Fibroblast of pulmonary artery (primary cell): Measurements from ENCODE around the gene KRTAP10-10.
"Not testable (repeated sequence)": the region's sequence is repeated elsewhere in the genome, so short reads cannot be mapped to it uniquely, and the experiment has no call there.

Source experiments
- DNase-seq: peaks from one replicate; pipeline ENCODE4 v3.0.0-alpha.2; 2010; ENCODE audit warnings: low read depth
- H3K4me3 ChIP-seq: replicated peaks from 2 replicates; pipeline ENCODE4 v1.5.1; 2011; ENCODE audit warnings: low read depth, mild to moderate bottlenecking, control low read depth, low read length, moderate library complexity
- TF ChIP-seq, protein P1 (sequence below): IDR thresholded peaks from 2 replicates; pipeline ENCODE4 v1.5.1; 2011; ENCODE audit warnings: mild to moderate bottlenecking, control low read depth, low read length, inconsistent platforms; ENCODE audit errors: missing control alignments

Gene KRTAP10-10, protein sequence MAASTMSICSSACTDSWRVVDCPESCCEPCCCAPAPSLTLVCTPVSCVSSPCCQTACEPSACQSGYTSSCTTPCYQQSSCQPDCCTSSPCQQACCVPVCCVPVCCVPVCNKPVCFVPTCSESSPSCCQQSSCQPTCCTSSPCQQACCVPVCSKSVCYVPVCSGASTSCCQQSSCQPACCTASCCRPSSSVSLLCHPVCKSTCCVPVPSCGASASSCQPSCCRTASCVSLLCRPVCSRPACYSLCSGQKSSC

DNA sequence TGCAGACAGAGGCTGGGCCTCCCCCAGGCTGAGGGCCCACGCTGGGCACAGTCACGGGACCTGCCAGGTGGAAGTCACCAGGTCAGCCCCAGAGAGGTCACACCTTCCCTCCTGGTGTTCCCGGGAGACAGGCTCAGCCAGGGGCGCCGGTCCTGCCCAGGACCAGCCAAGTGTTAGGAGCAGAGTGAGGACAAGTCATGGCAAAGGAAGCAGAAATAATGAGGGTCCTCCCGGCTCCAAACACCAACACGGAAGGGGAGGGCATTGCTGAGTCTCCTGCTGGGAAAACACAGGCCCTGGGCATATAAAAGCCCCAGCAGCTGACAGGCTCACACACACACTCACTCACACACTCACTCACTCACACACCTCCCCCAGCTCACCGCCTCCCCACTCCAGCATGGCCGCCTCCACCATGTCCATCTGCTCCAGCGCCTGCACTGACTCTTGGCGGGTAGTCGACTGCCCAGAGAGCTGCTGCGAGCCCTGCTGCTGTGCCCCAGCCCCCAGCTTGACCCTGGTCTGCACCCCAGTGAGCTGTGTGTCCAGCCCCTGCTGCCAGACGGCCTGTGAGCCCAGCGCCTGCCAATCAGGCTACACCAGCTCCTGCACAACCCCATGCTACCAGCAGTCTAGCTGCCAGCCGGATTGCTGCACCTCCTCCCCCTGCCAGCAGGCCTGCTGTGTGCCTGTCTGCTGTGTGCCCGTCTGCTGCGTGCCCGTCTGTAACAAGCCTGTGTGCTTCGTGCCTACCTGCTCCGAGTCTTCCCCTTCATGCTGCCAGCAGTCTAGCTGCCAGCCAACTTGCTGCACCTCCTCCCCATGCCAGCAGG lies at the start of gene KRTAP10-10:
KRTAP10-10 (plus strand) TSS at position 339 of the 833 bp plus-strand sequence; CDS start at position 401, 62 bp downstream.
- TF ChIP-seq, protein P1, sequence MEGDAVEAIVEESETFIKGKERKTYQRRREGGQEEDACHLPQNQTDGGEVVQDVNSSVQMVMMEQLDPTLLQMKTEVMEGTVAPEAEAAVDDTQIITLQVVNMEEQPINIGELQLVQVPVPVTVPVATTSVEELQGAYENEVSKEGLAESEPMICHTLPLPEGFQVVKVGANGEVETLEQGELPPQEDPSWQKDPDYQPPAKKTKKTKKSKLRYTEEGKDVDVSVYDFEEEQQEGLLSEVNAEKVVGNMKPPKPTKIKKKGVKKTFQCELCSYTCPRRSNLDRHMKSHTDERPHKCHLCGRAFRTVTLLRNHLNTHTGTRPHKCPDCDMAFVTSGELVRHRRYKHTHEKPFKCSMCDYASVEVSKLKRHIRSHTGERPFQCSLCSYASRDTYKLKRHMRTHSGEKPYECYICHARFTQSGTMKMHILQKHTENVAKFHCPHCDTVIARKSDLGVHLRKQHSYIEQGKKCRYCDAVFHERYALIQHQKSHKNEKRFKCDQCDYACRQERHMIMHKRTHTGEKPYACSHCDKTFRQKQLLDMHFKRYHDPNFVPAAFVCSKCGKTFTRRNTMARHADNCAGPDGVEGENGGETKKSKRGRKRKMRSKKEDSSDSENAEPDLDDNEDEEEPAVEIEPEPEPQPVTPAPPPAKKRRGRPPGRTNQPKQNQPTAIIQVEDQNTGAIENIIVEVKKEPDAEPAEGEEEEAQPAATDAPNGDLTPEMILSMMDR = no peak
- DNase-seq = no peak
- H3K4me3 ChIP-seq = no peak within 1 kb of the TSS

DNA sequence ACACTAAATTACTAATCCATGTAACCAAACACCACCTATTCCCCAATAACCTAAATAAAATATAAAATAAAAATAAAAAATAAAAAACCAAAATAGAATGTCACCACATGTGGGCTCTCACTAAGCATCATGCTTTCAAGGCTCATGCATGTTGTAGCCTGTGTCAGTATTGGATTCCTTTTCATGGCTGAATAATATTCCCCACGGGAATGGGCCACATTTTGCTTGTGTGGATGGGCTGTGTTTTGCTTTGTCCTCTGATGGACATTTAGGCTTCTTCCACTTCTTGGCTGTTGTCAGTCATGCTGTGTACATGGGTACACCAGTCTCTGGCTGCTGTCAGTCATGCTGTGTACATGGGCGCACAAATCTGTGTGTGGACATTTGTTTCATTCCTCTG lies 48.1 kb upstream of the KRTAP10-10 start:
- no peak overlapping the region for H3K4me3 ChIP-seq
- TF ChIP-seq, protein P1 = no peak
- no peak for DNase-seq

DNA sequence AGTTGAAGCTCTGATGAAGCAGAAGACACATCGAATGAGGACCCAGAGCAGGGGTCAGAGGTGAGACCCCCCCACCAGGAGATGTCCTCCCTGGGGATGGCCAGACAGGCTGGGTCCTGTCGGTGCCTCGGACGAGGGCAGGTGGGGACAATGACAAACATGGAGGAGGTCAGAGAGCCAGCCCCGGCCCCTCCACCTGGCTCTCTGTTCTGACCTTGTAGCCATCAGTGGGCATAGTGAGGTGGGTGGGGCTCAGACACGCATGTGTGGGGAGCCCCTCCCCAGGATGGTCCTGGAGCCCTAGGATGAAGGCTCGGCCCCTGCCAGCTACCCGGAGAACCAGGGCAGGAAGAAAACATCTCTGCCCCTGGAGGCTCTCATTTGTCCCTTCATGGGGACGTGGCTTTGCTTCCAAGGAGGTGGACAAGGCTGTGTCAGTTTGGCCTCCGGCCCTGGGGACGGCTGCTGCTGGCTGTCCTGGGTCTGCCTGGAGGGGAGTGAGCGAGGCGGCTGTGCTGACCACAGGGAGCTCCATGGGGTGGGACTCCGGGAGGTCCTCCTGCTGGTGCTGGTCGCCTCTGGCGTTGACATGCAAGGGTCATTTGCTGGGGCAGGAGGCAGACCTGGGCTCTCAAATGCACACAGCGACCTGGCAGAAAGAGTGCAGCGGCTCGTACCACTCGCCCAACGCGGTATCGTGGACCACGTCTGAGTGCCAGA lies 47.4 kb upstream of the KRTAP10-10 start:
- TF ChIP-seq, protein P1 = no peak
- H3K4me3 ChIP-seq = no peak overlapping the region
- DNase-seq = no peak

DNA sequence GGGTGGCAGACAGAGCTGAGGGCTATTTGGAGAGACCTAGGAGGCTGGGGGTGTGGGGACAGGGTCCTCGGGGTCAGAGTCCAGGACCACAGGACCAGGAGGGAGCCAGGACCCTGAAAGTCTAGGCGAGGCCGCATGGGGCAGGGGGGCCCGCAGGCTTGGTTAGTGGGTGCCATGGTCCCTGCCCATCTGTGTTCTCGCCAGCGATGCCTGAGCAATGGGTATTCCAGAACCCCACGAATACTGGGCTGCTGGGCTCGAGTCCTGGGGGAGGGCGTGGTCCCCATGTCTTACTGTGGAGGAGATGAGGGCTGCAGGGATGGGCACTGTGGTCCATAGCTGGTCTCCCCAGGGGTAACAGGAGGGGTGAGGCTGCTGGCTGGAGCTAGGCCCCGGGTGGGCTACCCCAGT lies 46.8 kb upstream of the KRTAP10-10 start:
- no peak overlapping the region for H3K4me3 ChIP-seq
- TF ChIP-seq, protein P1 = no peak
- no peak for DNase-seq

DNA sequence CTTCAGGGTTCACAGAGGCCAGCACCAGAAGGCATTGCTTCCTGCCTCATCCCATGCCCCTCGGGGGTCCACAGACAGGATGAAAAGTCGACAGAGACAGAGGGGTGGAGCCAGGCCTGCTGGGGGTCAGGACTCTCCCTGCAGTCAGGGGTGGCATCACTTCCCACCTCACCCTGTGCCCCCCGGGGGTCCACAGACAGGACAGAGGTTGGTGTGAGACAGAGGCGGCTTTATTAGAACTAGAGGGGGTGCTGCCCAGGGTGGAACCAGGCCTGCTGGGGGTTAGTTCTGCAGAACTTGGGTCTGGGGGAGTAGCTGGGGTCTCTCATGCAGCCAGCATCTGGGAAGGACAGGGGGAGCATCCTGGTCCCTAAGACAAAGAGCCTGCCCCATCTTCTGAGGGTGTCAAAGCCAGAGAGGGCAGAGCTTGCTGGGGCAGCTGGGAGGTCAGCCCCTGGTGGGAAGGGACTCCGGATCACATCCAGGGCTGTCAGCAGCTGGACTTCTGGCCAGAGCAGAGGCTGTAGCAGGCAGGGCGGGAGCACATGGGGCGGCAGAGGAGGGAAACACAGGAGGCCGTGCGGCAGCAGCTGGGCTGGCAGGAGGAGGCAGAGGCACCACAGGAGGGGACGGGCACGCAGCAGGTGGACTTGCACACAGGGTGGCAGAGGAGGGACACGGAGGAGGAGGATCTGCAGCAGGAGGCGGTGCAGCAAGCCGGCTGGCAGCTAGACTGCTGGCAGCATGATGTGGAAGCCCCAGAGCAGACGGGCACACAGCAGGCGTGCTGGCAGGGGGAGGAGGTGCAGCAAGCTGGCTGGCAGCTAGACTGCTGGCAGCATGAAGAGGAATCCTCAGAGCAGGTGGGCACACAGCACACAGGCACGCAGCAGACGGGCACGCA lies 46.0 kb upstream of the KRTAP10-10 start:
- not testable (repeated sequence) for DNase-seq

DNA sequence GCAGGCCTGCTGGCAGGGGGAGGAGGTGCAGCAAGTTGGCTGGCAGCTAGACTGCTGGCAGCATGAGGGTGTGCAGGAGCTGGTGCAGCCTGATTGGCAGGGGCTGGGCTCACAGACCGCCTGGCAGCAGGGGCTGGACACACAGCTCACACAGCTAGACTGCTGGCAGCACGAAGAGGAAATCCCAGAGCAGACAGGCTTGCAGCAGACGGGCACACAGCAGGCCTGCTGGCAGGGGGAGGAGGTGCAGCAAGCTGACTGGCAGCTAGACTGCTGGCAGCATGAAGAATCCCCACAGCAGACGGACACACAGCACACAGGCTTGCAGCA lies 45.4 kb upstream of the KRTAP10-10 start:
- H3K4me3 ChIP-seq = not testable (repeated sequence)

More for the DNA sequence above, 46.0 kb upstream of the KRTAP10-10 start:
- not testable (repeated sequence) for H3K4me3 ChIP-seq

DNA sequence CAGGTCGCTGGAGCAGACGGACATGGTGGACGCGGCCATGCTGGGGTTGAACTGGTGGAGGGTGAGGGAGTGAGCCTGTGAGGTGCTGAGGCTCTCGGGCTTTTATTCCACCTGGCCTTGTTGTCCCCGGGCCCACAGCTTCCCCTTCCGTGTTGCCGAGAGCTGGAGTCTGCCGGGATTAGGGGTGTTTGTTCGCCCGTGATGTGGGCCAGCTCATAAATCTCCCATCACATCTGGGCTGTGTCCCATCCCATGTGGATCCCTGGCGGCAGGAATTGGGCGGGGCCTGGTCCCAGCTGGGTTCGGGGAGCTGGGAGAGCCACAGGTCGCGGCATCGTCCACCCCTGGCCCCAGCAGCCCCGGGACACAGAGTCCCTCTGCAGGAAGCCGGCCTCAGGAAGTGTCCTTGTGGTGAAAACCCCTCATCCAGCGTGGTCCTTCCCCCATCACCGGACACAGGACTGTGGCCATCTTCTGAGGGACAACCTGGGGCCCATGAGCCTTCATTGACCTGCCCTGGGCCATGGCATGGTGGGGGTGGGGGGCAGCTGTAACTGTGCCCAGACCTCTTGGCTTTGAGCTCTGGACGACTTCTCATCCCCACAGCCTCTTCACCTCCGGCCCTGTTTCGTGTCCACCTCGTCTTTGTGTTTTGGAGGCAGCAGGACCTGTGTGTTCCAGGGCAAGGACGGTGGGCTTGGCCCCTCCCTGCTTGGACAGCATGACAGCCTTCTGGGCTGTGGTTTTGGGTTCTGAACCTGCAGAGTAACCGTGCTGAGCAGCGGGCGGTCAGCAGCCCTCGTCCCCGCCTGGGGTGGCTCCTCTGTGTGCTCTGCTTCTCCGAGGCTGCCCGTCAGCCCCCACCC lies 44.5 kb upstream of the KRTAP10-10 start, which contains the start of gene KRTAP10-6:
KRTAP10-6 (minus strand) TSS at position 60 of the 866 bp plus-strand sequence; CDS start at position 39, 21 bp downstream.
- H3K4me3 ChIP-seq = no peak within 1 kb of the TSS
- TF ChIP-seq, protein P1 = no peak
- no peak for DNase-seq

More for the DNA sequence above, 45.4 kb upstream of the KRTAP10-10 start:
- DNase-seq = not testable (repeated sequence)
